ENCODE measurements around the gene YARS1.

YARS1 gene

GRCh38 chr1:32749771-32750170 lies 67.4 kb downstream of the YARS1 start:
- ATAC-seq: no peak
- no peak for TF ChIP-seq SNAI2 (CRISPR knock-in tag; IDR thresholded peaks at IDR 0.05)
- no peak for TF ChIP-seq ESRRG (CRISPR knock-in tag; IDR thresholded peaks at IDR 0.05)
- TF ChIP-seq ZNF70 (CRISPR knock-in tag; IDR thresholded peaks at IDR 0.05): no peak
- no peak for TF ChIP-seq TSHZ2 (CRISPR knock-in tag; IDR thresholded peaks at IDR 0.05)
- no peak for TF ChIP-seq CSRNP3 (CRISPR knock-in tag; IDR thresholded peaks at IDR 0.05)
- no peak for TF ChIP-seq POU6F1 (CRISPR knock-in tag; IDR thresholded peaks at IDR 0.05; ENCODE audit: borderline replicate concordance, low read depth)
- no peak for TF ChIP-seq RARB (CRISPR knock-in tag; IDR thresholded peaks at IDR 0.05)
- TF ChIP-seq PPARA (CRISPR knock-in tag; IDR thresholded peaks at IDR 0.05; ENCODE audit: borderline replicate concordance): no peak
- TF ChIP-seq TCF4 (CRISPR knock-in tag; IDR thresholded peaks at IDR 0.05; ENCODE audit: borderline replicate concordance): no peak
- no peak for TF ChIP-seq ZFP3 (CRISPR knock-in tag; IDR thresholded peaks at IDR 0.05)
- no peak for TF ChIP-seq ISL1 (CRISPR knock-in tag; IDR thresholded peaks at IDR 0.05)
- no peak for TF ChIP-seq ARNTL (CRISPR knock-in tag; IDR thresholded peaks at IDR 0.05; ENCODE audit: borderline replicate concordance, low read depth)
- TF ChIP-seq GLIS3 (CRISPR knock-in tag; IDR thresholded peaks at IDR 0.05): no peak
- TF ChIP-seq ZNF565 (CRISPR knock-in tag; conservative IDR thresholded peaks at IDR 0.05; ENCODE audit: low read depth): no peak
- no peak for TF ChIP-seq ZNF8 (CRISPR knock-in tag; IDR thresholded peaks at IDR 0.05)
- no peak for TF ChIP-seq TOX (CRISPR knock-in tag; IDR thresholded peaks at IDR 0.05; ENCODE audit: borderline replicate concordance)

- TF ChIP-seq CSDC2 (CRISPR knock-in tag; IDR thresholded peaks at IDR 0.05): no peak
- TF ChIP-seq ISL1 (CRISPR knock-in tag; IDR thresholded peaks at IDR 0.05): no peak
- TF ChIP-seq ZNF70 (CRISPR knock-in tag; IDR thresholded peaks at IDR 0.05): no peak
- TF ChIP-seq POU6F1 (CRISPR knock-in tag; IDR thresholded peaks at IDR 0.05; ENCODE audit: borderline replicate concordance, low read depth): no peak
- no peak for TF ChIP-seq OSR1 (CRISPR knock-in tag; IDR thresholded peaks at IDR 0.05)
- TF ChIP-seq TOX (CRISPR knock-in tag; IDR thresholded peaks at IDR 0.05; ENCODE audit: borderline replicate concordance): no peak
- no peak for ATAC-seq
Measured at GRCh38 chr1:32749332-32749731, 67.8 kb downstream of the YARS1 start.

- no peak for ATAC-seq
- TF ChIP-seq ZNF565 (CRISPR knock-in tag; conservative IDR thresholded peaks at IDR 0.05; ENCODE audit: low read depth): no peak
- no peak for TF ChIP-seq TSHZ2 (CRISPR knock-in tag; IDR thresholded peaks at IDR 0.05)
- no peak for TF ChIP-seq ISL1 (CRISPR knock-in tag; IDR thresholded peaks at IDR 0.05)
- no peak for TF ChIP-seq OSR1 (CRISPR knock-in tag; IDR thresholded peaks at IDR 0.05)
- TF ChIP-seq ZNF70 (CRISPR knock-in tag; IDR thresholded peaks at IDR 0.05): no peak
- TF ChIP-seq RARB (CRISPR knock-in tag; IDR thresholded peaks at IDR 0.05): no peak
- TF ChIP-seq ZFP30 (CRISPR knock-in tag; IDR thresholded peaks at IDR 0.05): no peak
- no peak for TF ChIP-seq TOX (CRISPR knock-in tag; IDR thresholded peaks at IDR 0.05; ENCODE audit: borderline replicate concordance)
- TF ChIP-seq ESRRG (CRISPR knock-in tag; IDR thresholded peaks at IDR 0.05): no peak
- TF ChIP-seq CSDC2 (CRISPR knock-in tag; IDR thresholded peaks at IDR 0.05): no peak
- no peak for TF ChIP-seq ARNTL (CRISPR knock-in tag; IDR thresholded peaks at IDR 0.05; ENCODE audit: borderline replicate concordance, low read depth)
- no peak for TF ChIP-seq POU6F1 (CRISPR knock-in tag; IDR thresholded peaks at IDR 0.05; ENCODE audit: borderline replicate concordance, low read depth)
- no peak for TF ChIP-seq BACH2 (CRISPR knock-in tag; IDR thresholded peaks at IDR 0.05; ENCODE audit: borderline replicate concordance)
- TF ChIP-seq ZNF8 (CRISPR knock-in tag; IDR thresholded peaks at IDR 0.05): no peak
- no peak for TF ChIP-seq PATZ1 (CRISPR knock-in tag; IDR thresholded peaks at IDR 0.05; ENCODE audit: borderline replicate concordance)
- TF ChIP-seq SNAI2 (CRISPR knock-in tag; IDR thresholded peaks at IDR 0.05): no peak
Measured at GRCh38 chr1:32748926-32749325, 68.2 kb downstream of the YARS1 start.

Data from SK-N-SH treated with all-trans-retinoic acid at 6 μM for 48 hours (cell line).